SKM-1 (cell line): ENCODE results near the gene PID1.

Experiments used
- DNase-seq: peaks from one replicate; lab custom pipeline; 2025; ENCODE audit not compliant: unreplicated experiment; lab: John Stamatoyannopoulos, UW

Gene PID1

DNA sequence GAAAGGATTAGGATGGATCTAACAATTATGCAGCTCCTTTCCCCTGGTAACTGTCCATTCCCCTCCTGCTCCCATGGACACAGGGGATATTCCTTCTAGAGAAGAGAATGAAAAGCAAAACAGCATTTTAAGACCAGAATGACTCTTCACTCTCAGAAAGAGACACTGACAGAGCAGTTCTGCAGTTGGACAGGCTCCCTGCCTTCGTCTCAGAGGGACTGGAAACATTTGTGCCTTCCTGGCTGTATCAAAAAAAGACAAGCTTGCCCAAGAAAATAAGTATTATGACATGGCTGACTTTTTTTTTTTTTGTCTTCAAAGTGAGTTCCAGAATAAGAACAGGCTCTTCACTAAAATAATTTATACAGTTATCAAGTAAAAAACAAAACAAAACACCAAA lies 9.5 kb downstream of the PID1 start:
- DNase-seq: no peak

DNA sequence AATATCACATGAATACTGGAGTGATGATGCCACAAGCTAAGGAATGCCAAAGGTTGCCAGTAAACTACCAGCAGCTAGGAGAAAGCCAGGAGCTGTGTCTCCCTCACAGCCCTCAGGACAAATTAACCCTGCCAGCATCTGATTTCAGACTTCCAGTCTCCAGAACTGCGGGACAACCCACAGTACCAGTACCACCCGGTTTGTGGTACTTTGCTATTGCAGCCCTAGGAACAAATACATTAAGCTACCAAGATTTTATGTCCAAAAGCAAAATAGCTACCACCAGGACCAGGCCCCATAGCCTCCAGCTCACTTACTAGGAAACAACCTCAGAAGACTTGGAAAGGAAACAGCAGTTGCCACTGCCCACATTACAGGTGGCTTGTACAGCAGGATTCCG lies 10.0 kb downstream of the PID1 start:
- no peak for DNase-seq

DNA sequence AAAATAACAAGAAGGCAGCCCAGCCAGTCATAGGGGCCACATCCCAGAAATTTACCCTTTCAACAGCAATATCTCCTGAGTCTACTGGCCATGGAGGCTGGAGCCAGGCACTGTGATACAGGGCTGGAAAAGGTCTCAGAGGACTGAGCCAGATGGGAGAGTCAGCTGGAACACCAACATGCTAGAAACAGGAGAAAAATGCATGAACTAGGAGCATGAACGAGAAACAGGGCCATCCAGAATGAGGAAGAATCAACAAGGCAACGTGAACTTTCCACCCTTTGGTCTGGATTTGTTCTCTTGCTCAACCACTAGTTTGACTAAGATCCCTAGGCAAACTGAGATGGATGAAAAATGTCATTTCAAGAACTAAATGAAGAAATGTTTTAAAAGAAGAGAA lies 13.1 kb downstream of the PID1 start:
- no peak for DNase-seq

DNA sequence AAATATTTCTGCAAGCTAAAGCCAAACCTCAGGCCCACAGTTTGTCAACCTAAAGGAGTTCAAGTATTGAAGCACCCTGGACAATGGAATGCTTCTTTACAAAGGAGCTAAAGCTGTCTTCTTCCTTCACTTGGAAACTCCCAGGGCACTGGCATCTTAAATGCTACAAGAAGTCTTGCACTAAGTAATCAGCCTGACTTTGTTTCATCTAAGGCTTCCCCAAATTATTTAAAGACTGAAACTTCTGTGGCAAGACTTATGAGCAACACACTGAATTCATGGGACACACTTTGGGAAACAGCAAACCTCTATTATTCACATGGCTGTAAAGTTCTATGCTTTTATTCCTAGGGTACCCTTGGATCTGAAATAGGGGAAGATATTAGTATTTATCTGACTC lies 14.7 kb downstream of the PID1 start:
- no peak for DNase-seq

DNA sequence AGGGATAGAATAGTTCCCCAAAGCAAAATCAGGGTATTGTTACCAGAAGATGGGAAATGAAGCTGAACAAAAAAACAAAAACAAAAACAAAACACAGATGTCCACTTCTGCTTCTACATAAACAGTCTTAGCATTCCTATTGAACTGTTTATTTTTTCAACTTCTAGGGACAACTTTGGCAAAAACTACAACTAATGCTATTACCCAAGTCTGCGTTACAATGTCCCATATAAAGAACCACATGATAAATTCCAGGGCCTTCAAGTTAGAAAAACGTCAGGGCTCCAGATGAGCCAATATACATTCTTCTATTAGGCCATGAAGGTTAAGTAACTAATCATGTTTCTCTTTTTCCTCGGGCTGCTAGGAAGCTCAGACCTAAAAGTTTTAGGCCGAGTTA lies 16.9 kb downstream of the PID1 start:
- no peak for DNase-seq

DNA sequence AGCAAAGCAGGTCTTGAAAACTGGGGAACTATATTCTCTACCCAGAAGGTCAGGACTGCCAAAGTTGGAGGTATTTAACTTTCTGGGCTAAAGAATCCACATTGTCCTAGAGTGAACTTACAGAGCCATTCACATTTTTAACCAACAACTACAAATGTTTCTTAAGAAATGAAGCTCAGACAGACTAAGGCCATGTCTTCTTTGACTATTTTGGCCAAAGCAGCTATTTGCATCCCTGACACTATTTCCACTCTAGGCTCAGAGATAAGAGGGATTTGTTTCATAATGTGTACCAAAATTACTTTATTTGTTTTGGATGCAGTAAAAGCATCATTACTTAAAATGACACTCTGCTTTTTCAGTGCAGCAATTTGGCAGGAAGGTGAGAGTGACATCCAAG lies 18.1 kb downstream of the PID1 start:
- no peak for DNase-seq

DNA sequence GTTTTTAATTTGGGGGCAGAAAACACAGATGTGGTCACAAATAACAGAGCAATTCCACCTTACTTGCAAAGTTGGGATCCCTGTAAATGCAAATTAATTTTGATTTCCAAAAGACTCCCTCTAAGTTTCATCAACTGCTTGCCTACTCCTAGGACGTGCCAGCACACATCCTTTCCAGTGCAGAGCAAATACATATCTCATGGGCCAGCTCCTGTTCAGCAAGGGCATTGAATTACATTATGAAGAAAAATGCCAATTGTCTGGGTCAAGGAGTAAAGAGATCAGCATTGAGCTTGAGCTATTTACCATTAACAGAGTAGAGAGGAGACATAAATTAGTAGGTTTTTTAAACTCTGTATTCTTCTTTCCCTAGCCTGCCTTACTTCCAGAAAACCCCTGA lies 18.8 kb downstream of the PID1 start:
- DNase-seq: no peak

DNA sequence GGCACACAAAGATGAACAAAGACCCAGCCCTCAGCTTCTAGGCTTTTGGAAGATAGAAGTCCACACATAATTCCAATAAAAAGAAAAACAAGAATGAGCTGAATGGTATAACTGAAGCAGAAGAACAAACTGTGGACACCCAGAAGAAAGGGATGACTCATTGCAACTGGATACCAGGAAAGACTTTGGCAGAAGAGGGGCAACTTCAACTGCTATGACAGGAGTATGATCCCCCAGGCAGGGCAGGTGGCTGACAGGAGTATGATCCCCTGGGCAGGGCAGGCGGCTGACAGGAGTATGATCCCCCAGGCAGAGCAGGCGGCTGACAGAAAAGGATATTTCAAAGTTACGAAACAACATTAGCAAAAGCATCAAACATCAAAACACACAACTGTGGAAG lies 21.6 kb downstream of the PID1 start:
- DNase-seq: no peak

DNA sequence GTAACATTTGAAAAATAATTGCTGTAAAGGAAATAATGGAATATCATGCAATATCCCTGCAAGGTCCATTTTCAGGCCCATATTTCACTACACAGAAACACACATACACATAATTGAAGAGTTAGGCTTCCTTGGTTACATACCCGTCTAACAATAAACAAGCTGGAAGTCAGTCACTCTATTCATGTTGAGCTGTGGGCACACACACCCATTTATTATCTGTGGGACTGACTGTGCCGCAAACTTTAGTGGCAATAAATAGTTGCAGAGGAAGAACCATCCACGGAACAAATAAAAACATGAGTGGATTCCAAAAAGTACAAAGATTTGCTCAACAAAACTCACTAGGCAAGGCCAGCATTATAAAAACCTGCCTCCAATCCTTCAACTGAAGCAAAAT lies 24.8 kb downstream of the PID1 start:
- no peak for DNase-seq

DNA sequence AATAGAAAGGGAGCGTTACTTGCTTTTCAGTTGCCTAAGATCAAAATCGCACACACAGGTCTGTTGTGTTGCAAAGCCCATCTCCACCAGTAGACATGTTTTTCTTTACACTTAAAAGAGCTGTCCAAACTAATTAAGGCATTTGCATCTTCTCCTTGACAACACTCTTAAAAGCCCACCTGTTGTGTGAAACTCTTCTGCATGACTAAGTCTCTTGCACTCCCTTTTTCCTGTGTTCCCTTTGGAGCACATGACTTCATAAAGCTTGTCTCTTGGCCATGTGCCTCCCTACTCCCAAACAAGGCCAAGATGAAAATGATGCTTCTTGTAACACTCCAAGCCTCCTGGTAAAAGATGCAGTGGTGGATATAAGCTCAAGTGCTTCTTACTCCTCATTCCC lies 26.1 kb downstream of the PID1 start:
- DNase-seq: no peak

DNA sequence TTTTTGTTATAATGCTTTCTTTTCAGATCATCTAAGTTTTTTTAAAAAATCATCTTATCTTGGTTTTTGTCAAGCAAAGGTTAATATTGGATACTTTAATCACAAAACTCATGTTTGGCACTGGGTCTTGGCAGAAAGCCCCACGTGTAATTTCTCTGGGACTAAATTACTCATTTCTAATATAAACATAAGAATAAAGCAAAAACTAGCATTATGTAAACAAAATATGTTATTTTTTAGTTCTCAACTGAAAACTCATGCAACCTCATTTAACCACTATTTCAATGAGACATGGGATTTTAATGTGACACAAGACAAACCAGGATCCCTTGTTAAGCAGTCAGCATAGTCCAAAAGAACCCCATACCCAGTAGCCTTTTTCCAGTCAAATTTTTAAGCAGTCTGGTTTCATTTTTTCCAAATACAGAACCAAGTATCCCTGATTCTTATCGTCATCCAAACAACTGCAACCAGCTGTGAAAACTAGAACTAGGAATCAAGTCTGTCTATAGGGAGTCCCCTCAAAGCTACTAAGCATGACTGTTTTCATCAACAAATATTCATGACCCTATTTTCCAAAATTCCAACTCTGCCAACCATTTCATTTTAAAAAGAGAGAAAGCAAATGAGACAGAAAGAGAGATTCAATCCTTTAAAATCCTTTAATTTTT lies 27.1 kb downstream of the PID1 start:
- no peak for DNase-seq

DNA sequence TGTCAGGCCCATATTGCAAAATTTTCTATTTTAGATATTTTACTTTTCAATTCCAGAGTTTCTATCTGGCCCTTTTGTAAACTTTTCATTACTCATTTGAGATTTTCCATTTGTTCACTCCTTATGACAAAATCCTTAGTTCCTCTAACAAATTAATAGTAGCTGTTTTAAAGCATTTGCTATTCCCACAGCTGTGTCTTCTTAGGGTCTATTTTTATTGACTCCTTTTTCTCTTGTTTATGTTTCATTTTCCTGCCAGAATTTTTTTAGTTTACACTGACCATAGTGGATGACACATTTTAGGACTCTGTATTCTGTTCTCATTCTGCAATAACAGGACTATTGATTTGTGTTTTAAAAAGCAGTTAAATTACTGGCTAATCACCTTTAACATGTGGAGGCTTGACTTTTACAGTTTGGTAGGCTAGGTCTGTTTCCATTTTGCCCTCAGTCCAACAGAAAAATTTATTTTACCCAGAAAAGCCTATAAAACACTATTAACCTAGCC lies 30.0 kb downstream of the PID1 start:
- no peak for DNase-seq

DNA sequence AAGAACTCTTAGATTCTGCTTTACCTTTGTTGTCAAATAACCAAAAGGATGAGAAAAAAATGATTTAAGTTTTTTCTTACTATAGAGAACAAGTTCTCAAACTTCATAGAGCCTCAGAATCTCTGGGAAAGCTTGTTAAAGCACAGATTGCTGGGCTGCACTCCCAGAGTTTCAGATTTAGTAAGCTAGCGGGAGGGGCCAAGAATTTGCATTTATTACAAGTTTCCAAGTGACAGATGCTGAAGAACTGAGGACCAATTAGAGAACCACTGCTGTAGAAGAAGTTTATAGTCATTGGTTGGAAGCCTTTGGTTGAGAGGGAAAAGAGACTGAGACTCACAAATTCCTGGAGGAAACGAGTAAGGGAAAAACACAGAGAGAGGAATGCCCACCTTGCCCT lies 32.1 kb downstream of the PID1 start:
- no peak for DNase-seq

DNA sequence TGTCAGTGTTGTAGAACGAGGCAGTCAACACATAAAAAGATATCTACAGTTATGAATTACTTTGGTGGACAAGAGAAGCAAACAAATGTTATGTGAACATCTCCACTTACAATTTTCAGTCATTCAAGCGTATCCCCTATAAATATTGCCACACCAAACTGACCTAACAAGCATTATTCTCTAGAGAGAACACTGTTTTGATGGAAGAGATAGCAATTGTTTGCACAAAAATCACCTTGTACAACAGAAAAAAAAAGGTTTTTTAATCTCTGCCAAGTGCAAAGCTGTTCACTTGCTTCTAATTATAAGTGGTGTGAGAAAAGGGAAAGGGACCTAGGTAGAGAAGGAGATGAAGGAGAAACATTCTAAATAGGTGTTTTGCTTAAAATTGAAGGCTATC lies 33.8 kb downstream of the PID1 start:
- no peak for DNase-seq

DNA sequence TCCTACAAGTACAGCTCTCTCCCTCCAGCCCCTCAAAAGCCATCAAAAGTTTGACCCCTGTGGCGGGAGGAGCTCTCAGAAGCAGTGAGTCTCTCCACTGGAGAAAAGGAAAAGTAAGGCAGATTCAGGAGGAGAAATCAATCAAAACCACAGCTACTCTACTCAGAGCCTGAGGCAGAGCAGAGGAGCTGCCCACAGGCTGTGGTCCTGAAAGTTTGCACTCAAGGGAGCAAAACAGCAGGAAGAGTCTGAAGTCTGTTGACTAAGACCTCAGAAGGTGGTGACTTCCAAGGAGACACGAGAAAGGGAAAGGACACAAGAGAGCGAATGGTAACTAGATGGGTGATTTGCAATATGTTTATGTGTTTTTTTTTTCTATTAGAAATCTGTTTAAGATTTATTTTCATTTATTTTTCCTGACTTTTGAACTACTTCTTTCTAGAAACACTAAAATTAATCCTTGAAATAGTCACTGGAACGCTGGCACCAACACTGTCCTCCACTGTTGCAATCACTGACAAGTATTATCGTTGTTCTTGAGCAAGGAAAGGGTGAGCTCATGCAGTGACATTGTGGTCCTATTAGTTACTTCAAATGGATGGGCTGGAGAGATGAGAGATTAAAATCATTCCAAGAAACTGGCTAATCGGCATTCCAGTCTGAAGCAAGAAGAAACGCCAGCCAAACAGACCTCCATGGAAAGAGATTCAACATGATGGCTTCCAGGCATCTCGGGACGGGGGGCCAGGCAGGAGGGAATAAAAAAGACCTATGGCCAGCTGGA lies 35.8 kb downstream of the PID1 start:
- no peak for DNase-seq

DNA sequence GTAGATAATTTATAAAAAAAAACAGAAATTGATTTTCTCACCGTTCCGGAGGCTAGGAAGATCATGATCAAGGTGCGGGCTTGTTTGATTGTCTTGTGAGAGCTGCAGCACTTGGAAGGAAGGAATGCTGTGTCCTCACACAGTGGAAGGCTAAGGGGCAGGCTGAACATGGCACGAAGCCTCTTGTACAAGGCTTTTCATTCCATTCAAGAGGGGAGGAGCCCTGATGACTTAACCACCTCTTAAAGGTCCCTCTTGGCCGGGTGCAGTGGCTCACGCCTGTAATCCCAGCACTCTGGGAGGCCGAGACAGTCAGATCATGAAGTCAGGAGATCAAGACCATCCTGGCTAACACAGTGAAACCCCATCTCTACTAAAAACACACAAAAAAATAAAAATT lies 39.2 kb downstream of the PID1 start:
- DNase-seq: no peak

DNA sequence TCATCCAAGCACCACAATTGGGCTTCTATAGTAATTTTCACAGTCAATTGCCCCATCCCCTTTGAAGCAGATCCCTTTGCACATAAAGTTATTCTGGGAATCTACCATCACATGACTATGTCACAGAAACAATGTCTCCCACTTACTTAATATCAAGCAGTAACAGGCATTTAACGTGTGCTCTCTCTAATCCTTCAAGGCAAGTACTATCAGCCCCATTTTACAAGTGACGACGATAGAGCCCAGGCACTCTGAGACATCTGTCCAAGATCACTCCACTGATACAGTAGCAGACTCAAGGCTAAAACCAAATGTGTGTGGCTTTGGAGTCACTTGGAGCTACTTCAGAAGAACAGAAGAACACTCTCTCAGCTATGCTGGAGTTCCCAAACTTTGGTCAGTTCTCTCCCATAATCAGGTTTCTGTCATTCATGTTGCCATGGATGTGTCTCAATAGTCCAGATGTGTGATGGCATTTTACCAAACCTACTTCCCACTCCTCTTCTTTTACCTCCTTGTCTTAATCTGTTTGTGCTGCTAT lies 39.7 kb downstream of the PID1 start:
- DNase-seq: no peak

DNA sequence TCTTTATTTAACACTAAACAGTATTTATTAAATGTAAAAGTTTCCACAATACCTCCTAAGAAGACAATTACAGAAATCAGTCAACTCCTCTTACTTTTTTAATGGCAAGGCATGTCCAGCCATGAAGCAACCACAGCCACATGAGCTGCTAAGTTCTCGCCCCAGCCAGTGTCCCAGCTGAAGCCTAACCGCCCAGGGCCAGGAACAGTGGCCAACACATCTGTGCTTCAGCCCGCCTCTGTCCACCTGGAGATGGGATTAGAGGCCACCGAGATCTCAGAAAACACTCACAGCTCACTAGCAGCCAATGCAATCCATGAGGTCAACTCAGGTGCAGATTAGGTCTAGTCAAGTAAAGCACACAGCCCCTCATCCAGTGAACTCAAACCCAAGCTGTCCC lies 40.2 kb downstream of the PID1 start:
- DNase-seq: no peak

DNA sequence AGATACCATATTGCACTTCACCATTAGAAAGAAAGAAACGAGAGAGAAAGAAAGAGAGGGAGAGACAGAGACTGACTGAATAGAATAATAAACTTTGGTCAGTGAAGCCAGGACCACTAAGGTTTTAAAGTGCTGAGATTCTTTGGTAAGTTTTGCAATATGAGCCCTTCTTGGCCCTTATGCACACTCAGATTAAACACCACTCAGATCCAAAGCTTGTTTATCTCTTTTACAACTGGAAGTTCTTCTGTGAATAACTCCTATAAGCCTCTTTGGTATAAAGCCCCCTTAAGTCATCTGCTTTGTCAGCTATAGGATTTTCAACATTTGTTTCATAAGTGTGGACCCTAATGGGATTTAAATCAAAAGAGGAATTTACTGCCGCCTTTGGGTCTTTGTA lies 40.8 kb downstream of the PID1 start:
- DNase-seq: no peak

DNA sequence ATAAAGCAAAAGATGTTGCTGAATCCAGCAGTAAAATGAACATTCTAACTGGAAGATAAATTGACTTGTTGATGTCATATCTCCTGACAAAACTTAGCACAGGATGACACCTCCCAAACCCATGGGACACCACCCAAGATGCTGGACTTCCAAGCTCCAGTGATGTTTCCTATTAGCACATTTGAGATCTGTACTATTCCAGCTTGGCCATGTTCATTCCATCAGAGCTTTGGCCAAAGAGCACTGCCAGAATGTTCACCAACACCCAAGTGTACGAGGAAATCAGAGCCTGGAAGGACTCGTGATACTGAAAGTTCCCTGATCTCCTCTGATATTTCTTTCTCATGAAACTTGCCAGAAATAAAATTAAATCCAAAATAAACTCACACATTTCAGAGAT lies 44.7 kb downstream of the PID1 start:
- DNase-seq: no peak

DNA sequence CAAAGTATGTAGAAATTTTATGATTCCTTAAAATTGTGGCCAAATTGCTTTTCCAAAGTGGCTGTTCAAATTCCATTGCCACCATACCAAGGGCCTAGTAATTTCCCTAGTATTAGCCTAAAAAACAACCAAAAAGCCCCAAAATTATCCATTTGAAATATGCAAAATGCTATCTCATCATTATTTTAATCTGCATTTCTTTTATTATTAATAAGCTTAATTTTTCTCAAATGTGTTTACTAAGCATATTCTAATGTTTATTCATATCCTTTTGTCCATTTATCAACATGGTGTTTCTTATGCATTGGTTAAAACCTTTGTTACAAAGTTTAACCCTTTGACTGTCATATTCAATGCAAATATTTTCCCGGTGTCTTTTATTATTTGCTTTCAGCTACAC lies 48.0 kb downstream of the PID1 start:
- DNase-seq: no peak

DNA sequence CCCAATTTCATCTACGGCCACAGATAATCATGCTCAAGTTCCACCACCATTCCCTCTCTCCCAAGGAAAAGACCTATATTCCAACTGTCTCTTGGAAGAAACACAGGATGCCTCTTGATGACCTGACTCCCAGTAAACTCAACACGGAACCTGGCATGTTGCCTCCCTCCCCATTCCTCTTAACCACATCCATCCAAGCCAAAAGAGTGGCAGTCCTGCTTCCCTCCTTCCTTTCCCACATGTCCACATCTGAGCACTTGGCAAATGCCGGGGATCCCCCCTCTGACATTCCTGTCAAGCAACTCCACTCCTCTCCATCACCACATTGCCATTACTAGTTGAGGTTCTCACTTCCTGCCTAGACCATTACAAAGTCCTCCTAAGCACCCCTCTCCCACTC lies 49.4 kb downstream of the PID1 start:
- DNase-seq: no peak

DNA sequence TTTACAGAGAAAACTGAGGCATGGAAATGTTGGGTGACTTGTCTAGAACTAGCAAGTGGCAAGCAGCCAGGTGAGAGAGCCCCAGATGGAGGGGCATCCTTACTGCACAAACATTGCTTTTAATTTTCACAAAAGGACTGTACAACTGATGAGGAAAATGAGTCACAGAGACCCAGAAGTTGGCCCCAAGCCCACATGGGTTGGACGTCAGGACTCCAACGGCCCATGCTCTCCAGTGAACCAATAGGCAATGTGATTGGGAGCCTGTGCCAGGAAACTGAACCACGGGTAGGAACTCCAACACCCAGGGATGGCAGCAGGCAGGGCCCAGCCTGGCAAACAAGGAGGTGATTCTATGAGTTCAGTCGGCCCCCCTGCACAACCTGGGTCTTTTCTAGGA lies 50.8 kb downstream of the PID1 start:
- DNase-seq: no peak
